K562 (cell line): Measurements from ENCODE around the gene BEND6. TPM values are rescaled to one million over a fixed set of nuclear protein-coding genes. Genes with fewer than 3 reads are reported as not detected.

Source experiments
- ATAC-seq: fragments of 200-7000 bp; cut with Tn5 transposase; 3 replicates; pipeline ENCODE4 v1.9.1; 2020; ENCODE audit warnings: moderate library complexity
- BruUV-seq: library from RNA; stranded (reverse); fragments of 400-500 nt; replicated peaks from 2 replicates; lab custom pipeline; 2021; lab: Mats Ljungman, UMichigan
- CTCF ChIA-PET: fragments of 300-600 bp; formaldehyde crosslinking; extraction: SDS; loops from one replicate; lab custom pipeline; 2021; ENCODE audit warnings: low intra/inter-chr PET ratio; lab: Yijun Ruan, JAX
- POLR2A ChIA-PET: fragments of 300-600, 350-650 bp; sonication (Branson Sonifier 250); formaldehyde crosslinking; extraction: SDS; loops from one replicate; lab custom pipeline; 2021; ENCODE audit warnings: antibody characterized with exemption, inconsistent platforms; lab: Yijun Ruan, JAX
- DNase-seq, 4 experiments: peaks; one replicate each; pipeline versions ENCODE4 v3.0.0 to v3.0.0-alpha.2; 2011 to 2018; ENCODE audit warnings: low spot score in 3 of 4, mixed read lengths in 3 of 4; ENCODE audit errors: extremely low read depth in 1 of 4
- FAIRE-seq: peaks from 2 replicates; lab custom pipeline; 2011; peaks lifted over from hg19 to GRCh38; lab: Jason Lieb, UNC
- H2AFZ ChIP-seq: 2 replicates; pipeline ENCODE4 v1.6.0; 2011; ENCODE audit warnings: low read depth, low read length, control low read depth, inconsistent platforms
- H3K27ac ChIP-seq: fragments of 200-600 bp; 3 replicates; pipeline ENCODE4 v1.8.0; 2011; ENCODE audit warnings: low read depth, mild to moderate bottlenecking, control low read depth, inconsistent platforms, low read length, moderate library complexity, mixed read lengths; ENCODE audit errors: extremely low read depth
- H3K27me3 ChIP-seq, 2 experiments: fragments of 300-600 bp in 1 of 2; 2 replicates in 1 of 2; 3 replicates in 1 of 2; pipeline versions ENCODE4 v1.6.0 to v1.8.0; 2011; ENCODE audit warnings: inconsistent platforms in 2 of 2, low read length in 2 of 2, mild to moderate bottlenecking in 1 of 2, mixed read lengths in 1 of 2, moderate library complexity in 1 of 2; ENCODE audit not compliant: control insufficient read depth in 2 of 2, insufficient read depth in 2 of 2
- H3K36me3 ChIP-seq: fragments of 300-600 bp; 3 replicates; pipeline ENCODE4 v1.8.0; 2011; ENCODE audit warnings: mild to moderate bottlenecking, low read length, inconsistent platforms; ENCODE audit not compliant: control insufficient read depth, insufficient read depth
- H3K4me1 ChIP-seq, 2 experiments: fragments of 200-600 bp in 1 of 2; replicated peaks in 1 of 2; 2 replicates in 1 of 2; 3 replicates in 1 of 2; pipeline versions ENCODE4 v1.5.1 to v1.8.0; 2011; ENCODE audit warnings: inconsistent platforms in 2 of 2, low read length in 2 of 2, mild to moderate bottlenecking in 1 of 2, mixed read lengths in 1 of 2, moderate library complexity in 1 of 2; ENCODE audit not compliant: control insufficient read depth in 2 of 2, insufficient read depth in 2 of 2
- H3K4me2 ChIP-seq: 2 replicates; pipeline ENCODE4 v1.6.1; 2011; ENCODE audit warnings: low read length, control low read depth, inconsistent platforms, mixed read lengths; ENCODE audit not compliant: insufficient read depth
- H3K4me3 ChIP-seq: fragments of 200-600 bp; sonication (generic), shearing (Covaris generic); 2 replicates; pipeline ENCODE4 v1.5.1; 2016; ENCODE audit warnings: control low read depth, inconsistent platforms
- H3K79me2 ChIP-seq: fragments of 200-600 bp; 3 replicates; pipeline ENCODE4 v1.8.0; 2011; ENCODE audit warnings: low read length, inconsistent platforms; ENCODE audit not compliant: control insufficient read depth, insufficient read depth
- H3K9ac ChIP-seq, 2 experiments: 2 replicates each; pipeline versions ENCODE4 v1.6.0 to v1.6.1; 2011; ENCODE audit warnings: low read depth in 2 of 2, low read length in 2 of 2, control low read depth in 1 of 2, inconsistent platforms in 1 of 2, mild to moderate bottlenecking in 1 of 2, mixed read lengths in 1 of 2; ENCODE audit not compliant: insufficient read depth in 1 of 2
- H3K9me1 ChIP-seq: one replicate; pipeline ENCODE4 v1.6.0; 2011; ENCODE audit warnings: inconsistent platforms, mild to moderate bottlenecking, low read length, moderate library complexity; ENCODE audit not compliant: control insufficient read depth, insufficient read depth
- H3K9me3 ChIP-seq: replicated peaks from 2 replicates; pipeline ENCODE4 v1.5.1; 2011; ENCODE audit warnings: low read depth, low read length, inconsistent platforms; ENCODE audit not compliant: control insufficient read depth, insufficient read depth
- H4K20me1 ChIP-seq: replicated peaks from 2 replicates; pipeline ENCODE4 v1.6.1; 2011; ENCODE audit warnings: low read length, inconsistent platforms, mixed read lengths; ENCODE audit not compliant: control insufficient read depth, insufficient read depth
- ELF2 ChIP-seq: fragments of 250-450 bp; sonication (Bioruptor Pico); IDR thresholded peaks from 2 replicates; pipeline ENCODE4 v1.5.0; 2021; ENCODE audit warnings: mild to moderate bottlenecking
- ESRRA ChIP-seq: fragments of 450-650 bp; IDR thresholded peaks from 2 replicates; pipeline ENCODE4 v1.6.1; 2014; ENCODE audit warnings: low read depth, mild to moderate bottlenecking, moderate library complexity, borderline replicate concordance
- ETS2 ChIP-seq: IDR thresholded peaks from 2 replicates; pipeline ENCODE4 v1.6.1; 2016; ENCODE audit warnings: borderline replicate concordance, missing genetic modification characterization, mild to moderate bottlenecking, moderate library complexity, missing compliant biosample characterization; ENCODE audit not compliant: poor library complexity, severe bottlenecking
- ETV6 ChIP-seq, 3 experiments: fragments of 150-350 bp in 1 of 3; sonication (generic) in 1 of 3; formaldehyde crosslinking in 1 of 3; IDR thresholded peaks; 2 replicates each; pipeline versions ENCODE4 v1.6.1 to v1.8.0; 2014 to 2022; ENCODE audit warnings: borderline replicate concordance in 2 of 3, low read depth in 2 of 3, antibody characterized with exemption in 1 of 3, low read length in 1 of 3, mild to moderate bottlenecking in 1 of 3, missing genetic modification reagents in 1 of 3
- HDGF ChIP-seq: fragments of 450-650 bp; IDR thresholded peaks from 2 replicates; pipeline ENCODE4 v1.6.1; 2016
- KAT8 ChIP-seq: fragments of 450-650 bp; IDR thresholded peaks from 2 replicates; pipeline ENCODE4 v1.6.1; 2016; ENCODE audit warnings: low read depth, mild to moderate bottlenecking
- KLF1 ChIP-seq: fragments of 450-650 bp; IDR thresholded peaks from 2 replicates; pipeline ENCODE4 v1.6.1; 2016; ENCODE audit warnings: missing genetic modification characterization, missing compliant biosample characterization
- NBN ChIP-seq: fragments of 450-650 bp; IDR thresholded peaks from 2 replicates; pipeline ENCODE4 v1.6.1; 2016; ENCODE audit warnings: low read depth, mild to moderate bottlenecking
- POU5F1 ChIP-seq: fragments of 150-350 bp; IDR thresholded peaks from 2 replicates; pipeline ENCODE4 v1.6.1; 2014; ENCODE audit warnings: borderline replicate concordance, low read length, low read depth, mild to moderate bottlenecking; ENCODE audit not compliant: partially characterized antibody
- SMAD1 ChIP-seq: fragments of 150-350 bp; IDR thresholded peaks from 2 replicates; pipeline ENCODE4 v1.6.1; 2014; ENCODE audit warnings: low read length, low read depth; ENCODE audit not compliant: partially characterized antibody
- TEAD4 ChIP-seq, 2 experiments: sonication (generic) in 1 of 2; formaldehyde crosslinking in 1 of 2; IDR thresholded peaks; 2 replicates each; pipeline versions ENCODE4 v1.6.1 to v1.8.0; 2012 to 2022; ENCODE audit warnings: borderline replicate concordance in 1 of 2, inconsistent platforms in 1 of 2, low read length in 1 of 2, mild to moderate bottlenecking in 1 of 2, missing genetic modification reagents in 1 of 2
- YY1 ChIP-seq, 3 experiments: IDR thresholded peaks; 2 replicates each; pipeline ENCODE4 v1.6.1; 2011; ENCODE audit warnings: low read length in 2 of 3, mild to moderate bottlenecking in 2 of 3, moderate library complexity in 2 of 3, borderline replicate concordance in 1 of 3, control low read depth in 1 of 3, low read depth in 1 of 3; ENCODE audit not compliant: insufficient read depth in 3 of 3, insufficient replicate concordance in 2 of 3, control insufficient read depth in 1 of 3, insufficient read length in 1 of 3; ENCODE audit errors: extremely low read depth in 1 of 3
- ZNF165 ChIP-seq: fragments of 250-450 bp; sonication (Bioruptor Pico); IDR thresholded peaks from 2 replicates; pipeline ENCODE4 v1.4.0; 2020; ENCODE audit warnings: borderline replicate concordance
- ZNF239 ChIP-seq: fragments of 250-450 bp; sonication (Bioruptor Pico); IDR thresholded peaks from 2 replicates; pipeline ENCODE4 v1.4.0; 2020; ENCODE audit warnings: mild to moderate bottlenecking
- ZNF445 ChIP-seq: fragments of 250-450 bp; sonication (Bioruptor Pico); IDR thresholded peaks from 2 replicates; pipeline ENCODE4 v1.4.0; 2020; ENCODE audit warnings: low read depth, mild to moderate bottlenecking, moderate library complexity
- WGBS: fragments of 100-300 bp; shearing (Covaris generic); methylation state at CpG from one replicate; pipeline ENCODE4 v1.1.6; 2016; ENCODE audit warnings: low coverage, mixed read lengths; ENCODE audit not compliant: insufficient coverage; ENCODE audit errors: missing lambda C conversion rate; 5-methylcytosine and 5-hydroxymethylcytosine counted together
- in situ Hi-C: fragments of 300-500 bp; cut with MboI; formaldehyde crosslinking; loops from 4 replicates; pipeline ENCODE4 v1.15.0; 2018; ENCODE audit warnings: inconsistent platforms, mixed read lengths
- intact Hi-C: fragments of 100-400 bp; cut with micrococcal nuclease; formaldehyde crosslinking; loops from 2 replicates; pipeline ENCODE4 v1.14.2; 2022
- polyA plus RNA-seq, 8 experiments: library from polyadenylated mRNA; depleted of rRNA in 4 of 8; stranded (reverse) in 5 of 8; unstranded in 3 of 8; fragments of >200 nt; fragmentation: Nextera tagmentation in 2 of 8; fragmentation: Illumina TruSeq in 1 of 8; extraction: Ambion mirVana in 2 of 8; extraction: Trizol in 1 of 8; gene quantifications; 2 replicates each; pipeline versions ENCODE4 v1.2.1 to v1.2.3, GENCODE V29; 2011 to 2014; ENCODE audit warnings: inconsistent platforms in 1 of 8, missing spikeins in 1 of 8
- total RNA-seq, 7 experiments: library from RNA; depleted of rRNA in 6 of 7; stranded (reverse); fragments of >200 nt in 6 of 7; fragmentation: Illumina TruSeq in 2 of 7; extraction: Trizol in 2 of 7; gene quantifications; 2 replicates each; pipeline versions ENCODE4 v1.2.1 to v1.2.3, GENCODE V29; 2011 to 2021; ENCODE audit warnings: low replicate concordance in 1 of 7
- TF ChIP-seq, protein P1 (sequence below), 3 experiments: IDR thresholded peaks in 2 of 3; conservative IDR thresholded peaks in 1 of 3; 2 replicates each; pipeline ENCODE4 v1.5.1; 2011 to 2012; ENCODE audit warnings: low read length in 3 of 3, mild to moderate bottlenecking in 3 of 3, control low read depth in 2 of 3, improper control_type of control experiment in 1 of 3, inconsistent platforms in 1 of 3, low read depth in 1 of 3, mixed read lengths in 1 of 3, moderate library complexity in 1 of 3; ENCODE audit not compliant: insufficient read depth in 2 of 3
- TF ChIP-seq, protein P2 (sequence below): IDR thresholded peaks from 2 replicates; pipeline ENCODE4 v1.6.1; 2011; ENCODE audit not compliant: insufficient read length; ENCODE audit errors: extremely low read depth

The BEND6 gene
- total and polyA plus RNA-seq, 9 of the 15 experiments (the other 6 are each of a cell fraction or from before 2014, with no cell fraction given) = 0.37 to 4.0 (median 1.1) TPM

DNA sequence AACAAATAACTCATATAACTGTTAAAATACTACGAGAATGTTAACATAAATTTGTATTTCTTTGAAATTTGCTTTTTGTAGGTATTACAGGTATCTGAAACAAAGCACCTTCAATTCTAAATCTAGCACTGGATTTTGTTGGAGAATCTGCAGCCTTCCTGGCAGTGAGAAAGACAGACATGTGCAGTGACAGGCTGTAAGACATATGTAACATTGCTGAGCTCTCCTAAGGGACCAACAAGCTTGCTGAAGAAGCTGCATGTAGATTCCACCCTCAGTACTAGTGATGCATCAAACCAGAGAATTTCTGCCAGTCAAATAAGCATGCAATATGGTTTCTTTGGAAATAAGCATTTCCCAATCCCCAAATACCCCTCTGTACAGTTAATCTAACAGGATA lies 71.1 kb downstream of the BEND6 start:
- ATAC-seq = no peak
- no peak for FAIRE-seq
- in situ Hi-C loops = no loop called here

More for the DNA sequence above, 71.1 kb downstream of the BEND6 start:
- H3K4me1 ChIP-seq = no peaks in the 10 kb centered on the region
- no peaks in the 10 kb centered on the region for H3K36me3 ChIP-seq
- ChIA-PET CTCF (no interaction called here), POLR2A (no interaction called here)
- H3K4me2 ChIP-seq = no peak overlapping the region
- intact Hi-C loops = no loop called here
- no peaks in the 10 kb centered on the region for H4K20me1 ChIP-seq
- no peak overlapping the region for H3K9ac ChIP-seq
- H3K9me3 ChIP-seq = peaks cover 11% of the 10 kb centered on the region
- H2AFZ ChIP-seq = no peak overlapping the region
- H3K79me2 ChIP-seq = no peaks in the 10 kb centered on the region
- 36% methylated on average over 1 of the region's 1 CpG for WGBS
- no peaks in the 10 kb centered on the region for H3K27me3 ChIP-seq
- no peak for TF ChIP-seq ELF2 (CRISPR knock-in tag)
- TF ChIP-seq ETS2 = no peak
- TF ChIP-seq KLF1 (tag) = no peak
- TF ChIP-seq, protein P1, sequence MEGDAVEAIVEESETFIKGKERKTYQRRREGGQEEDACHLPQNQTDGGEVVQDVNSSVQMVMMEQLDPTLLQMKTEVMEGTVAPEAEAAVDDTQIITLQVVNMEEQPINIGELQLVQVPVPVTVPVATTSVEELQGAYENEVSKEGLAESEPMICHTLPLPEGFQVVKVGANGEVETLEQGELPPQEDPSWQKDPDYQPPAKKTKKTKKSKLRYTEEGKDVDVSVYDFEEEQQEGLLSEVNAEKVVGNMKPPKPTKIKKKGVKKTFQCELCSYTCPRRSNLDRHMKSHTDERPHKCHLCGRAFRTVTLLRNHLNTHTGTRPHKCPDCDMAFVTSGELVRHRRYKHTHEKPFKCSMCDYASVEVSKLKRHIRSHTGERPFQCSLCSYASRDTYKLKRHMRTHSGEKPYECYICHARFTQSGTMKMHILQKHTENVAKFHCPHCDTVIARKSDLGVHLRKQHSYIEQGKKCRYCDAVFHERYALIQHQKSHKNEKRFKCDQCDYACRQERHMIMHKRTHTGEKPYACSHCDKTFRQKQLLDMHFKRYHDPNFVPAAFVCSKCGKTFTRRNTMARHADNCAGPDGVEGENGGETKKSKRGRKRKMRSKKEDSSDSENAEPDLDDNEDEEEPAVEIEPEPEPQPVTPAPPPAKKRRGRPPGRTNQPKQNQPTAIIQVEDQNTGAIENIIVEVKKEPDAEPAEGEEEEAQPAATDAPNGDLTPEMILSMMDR (IDR thresholded peaks at IDR 0.05 in 2 of 3, conservative IDR thresholded peaks at IDR 0.05 in 1 of 3; ENCODE audit: insufficient read depth in 2 of 3, low read depth in 1 of 3, low read length in 3 of 3) = no peak
- no peak for TF ChIP-seq ETV6 (IDR thresholded peaks at IDR 0.05; ENCODE audit: borderline replicate concordance in 1 of 2, low read depth in 2 of 2, low read length in 1 of 2)
- TF ChIP-seq ETV6 (CRISPR knock-in tag; IDR thresholded peaks at IDR 0.05; ENCODE audit: borderline replicate concordance) = no peak
- no peak for TF ChIP-seq SMAD1
- TF ChIP-seq POU5F1 = no peak
- no peak for TF ChIP-seq ESRRA
- no peak for TF ChIP-seq KAT8
- TF ChIP-seq TEAD4 (IDR thresholded peaks at IDR 0.05; ENCODE audit: low read length) = no peak
- TF ChIP-seq TEAD4 (CRISPR knock-in tag; IDR thresholded peaks at IDR 0.05; ENCODE audit: borderline replicate concordance) = no peak
- TF ChIP-seq ZNF445 (CRISPR knock-in tag) = no peak
- no peak for TF ChIP-seq HDGF
- TF ChIP-seq ZNF165 (CRISPR knock-in tag) = no peak
- TF ChIP-seq, protein P2, sequence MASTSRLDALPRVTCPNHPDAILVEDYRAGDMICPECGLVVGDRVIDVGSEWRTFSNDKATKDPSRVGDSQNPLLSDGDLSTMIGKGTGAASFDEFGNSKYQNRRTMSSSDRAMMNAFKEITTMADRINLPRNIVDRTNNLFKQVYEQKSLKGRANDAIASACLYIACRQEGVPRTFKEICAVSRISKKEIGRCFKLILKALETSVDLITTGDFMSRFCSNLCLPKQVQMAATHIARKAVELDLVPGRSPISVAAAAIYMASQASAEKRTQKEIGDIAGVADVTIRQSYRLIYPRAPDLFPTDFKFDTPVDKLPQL = no peak
- TF ChIP-seq YY1 (IDR thresholded peaks at IDR 0.05; ENCODE audit: borderline replicate concordance in 1 of 3, control insufficient read depth in 1 of 3, extremely low read depth in 1 of 3, insufficient read depth in 3 of 3, insufficient read length in 1 of 3, insufficient replicate concordance in 2 of 3, low read depth in 1 of 3, low read length in 2 of 3) = no peak
- TF ChIP-seq NBN = no peak
- TF ChIP-seq ZNF239 (CRISPR knock-in tag) = no peak
- no peak overlapping the region for H3K27ac ChIP-seq
- no peaks in the 10 kb centered on the region for H3K9me1 ChIP-seq
- H3K4me3 ChIP-seq = no peak overlapping the region
- DNase-seq = no peak
- BruUV-seq = no TSS peak
